Stomach smooth muscle (tissue), 2 donors: Measurements from ENCODE around the gene CA9.

Experiments used
- H3K27ac ChIP-seq: one replicate; pipeline ENCODE4 v1.7.0; 2013; ENCODE audit warnings: mild to moderate bottlenecking, low read length, inconsistent platforms
- H3K27me3 ChIP-seq, 2 donors: one replicate each; pipeline ENCODE4 v1.7.0; 2013; ENCODE audit warnings: low read length in 2 of 2; ENCODE audit not compliant: insufficient read depth in 2 of 2, control insufficient read depth in 1 of 2
- H3K36me3 ChIP-seq, 2 donors: one replicate each; pipeline ENCODE4 v1.7.0; 2013; ENCODE audit warnings: low read length in 2 of 2; ENCODE audit not compliant: control insufficient read depth in 2 of 2, insufficient read depth in 2 of 2
- H3K4me1 ChIP-seq: one replicate; pipeline ENCODE4 v1.7.0; 2013; ENCODE audit warnings: low read length; ENCODE audit not compliant: control insufficient read depth, insufficient read depth
- H3K4me3 ChIP-seq, 2 donors: one replicate each; pipeline ENCODE4 v1.7.0; 2013; ENCODE audit warnings: low read length in 2 of 2
- H3K9ac ChIP-seq, 2 donors: one replicate each; pipeline ENCODE4 v1.7.0; 2013; ENCODE audit warnings: low read length in 2 of 2, mild to moderate bottlenecking in 1 of 2
- H3K9me3 ChIP-seq, 2 donors: one replicate each; pipeline ENCODE4 v1.7.0; 2013; ENCODE audit warnings: low read length in 2 of 2; ENCODE audit not compliant: control insufficient read depth in 2 of 2
- donor health status: healthy.
- donor health status: Pancreatic carcinoma.

CA9 gene

GRCh38 chr9:35717132-35717870 lies 43.6 kb downstream of the CA9 start:
- H3K27ac ChIP-seq, result peak overlapping the region; percentile 25
- no peaks in the 10 kb centered on the region for H3K4me1 ChIP-seq
- no peaks in the 10 kb centered on the region for H3K27me3 ChIP-seq
- H3K36me3 ChIP-seq, result peaks cover 94 to 97% of the 10 kb centered on the region in 2 donors
- no peak overlapping the region for H3K9ac ChIP-seq
- H3K4me3 ChIP-seq, result no peak overlapping the region
- H3K9me3 ChIP-seq, result no peaks in the 10 kb centered on the region

GRCh38 chr9:35718721-35719511 lies 45.2 kb downstream of the CA9 start:
- Histone ChIP-seq H3K27ac (peak overlapping the region; percentile 41), H3K27me3 (no peaks in the 10 kb centered on the region), H3K36me3 (peaks cover 95 to 99% of the 10 kb centered on the region in 2 donors), H3K4me1 (no peaks in the 10 kb centered on the region), H3K9ac (no peak overlapping the region), H3K4me3 (no peak overlapping the region), H3K9me3 (no peaks in the 10 kb centered on the region)

- Histone ChIP-seq H3K36me3 (peaks cover 95 to 99% of the 10 kb centered on the region in 2 donors), H3K27me3 (no peaks in the 10 kb centered on the region), H3K4me3 (no peak overlapping the region), H3K9ac (no peak overlapping the region), H3K27ac (peak overlapping the region; percentile 41), H3K9me3 (no peaks in the 10 kb centered on the region), H3K4me1 (no peaks in the 10 kb centered on the region)
Measured at GRCh38 chr9:35719546-35719945, 45.8 kb downstream of the CA9 start.

GRCh38 chr9:35723426-35723825 lies 49.7 kb downstream of the CA9 start:
- H3K4me3 ChIP-seq, result no peak overlapping the region
- H3K27ac ChIP-seq, result peak overlapping the region; percentile 49
- H3K9ac ChIP-seq, result no peak overlapping the region
- peaks cover 33% of the 10 kb centered on the region for H3K4me1 ChIP-seq
- no peaks in the 10 kb centered on the region for H3K9me3 ChIP-seq
- peaks cover 71 to 75% of the 10 kb centered on the region in 2 donors for H3K36me3 ChIP-seq
- H3K27me3 ChIP-seq, result no peaks in the 10 kb centered on the region

- Histone ChIP-seq H3K4me1 (peaks cover 38% of the 10 kb centered on the region), H3K9me3 (no peaks in the 10 kb centered on the region), H3K36me3 (peaks cover 66 to 70% of the 10 kb centered on the region in 2 donors), H3K4me3 (no peak overlapping the region), H3K27me3 (no peaks in the 10 kb centered on the region), H3K27ac (peak overlapping the region; percentile 49), H3K9ac (no peak overlapping the region)
Measured at GRCh38 chr9:35723908-35724307, 50.2 kb downstream of the CA9 start.

GRCh38 chr9:35725362-35725761 lies 51.6 kb downstream of the CA9 start:
- Histone ChIP-seq H3K4me3 (no peak overlapping the region), H3K27me3 (no peaks in the 10 kb centered on the region), H3K9me3 (no peaks in the 10 kb centered on the region), H3K36me3 (peaks cover 51 to 55% of the 10 kb centered on the region in 2 donors), H3K9ac (peak overlapping the region in 1 of 2 donors; percentile 21), H3K4me1 (peaks cover 52% of the 10 kb centered on the region), H3K27ac (peak overlapping the region; percentile 46)

- Histone ChIP-seq H3K4me3 (peak overlapping the region; percentile 94 to 95), H3K4me1 (peaks cover 57% of the 10 kb centered on the region), H3K27me3 (no peaks in the 10 kb centered on the region), H3K27ac (peak overlapping the region; percentile 99), H3K36me3 (peaks cover 36 to 40% of the 10 kb centered on the region in 2 donors), H3K9ac (peak overlapping the region; percentile 99 to 100), H3K9me3 (no peaks in the 10 kb centered on the region)
Measured at GRCh38 chr9:35726931-35727330, 53.2 kb downstream of the CA9 start.

GRCh38 chr9:35727676-35728040 lies 53.9 kb downstream of the CA9 start:
- H3K36me3 ChIP-seq, result peaks cover 29 to 32% of the 10 kb centered on the region in 2 donors
- no peaks in the 10 kb centered on the region for H3K27me3 ChIP-seq
- H3K9me3 ChIP-seq, result no peaks in the 10 kb centered on the region
- peak overlapping the region; percentile 99 to 100 for H3K9ac ChIP-seq
- H3K4me1 ChIP-seq, result peaks cover 60% of the 10 kb centered on the region
- peak overlapping the region; percentile 99 for H3K27ac ChIP-seq
- H3K4me3 ChIP-seq, result peak overlapping the region; percentile 94 to 95

- H3K4me3 ChIP-seq, result peak overlapping the region; percentile 94 to 95
- no peaks in the 10 kb centered on the region for H3K27me3 ChIP-seq
- H3K27ac ChIP-seq, result peak overlapping the region; percentile 99
- H3K9me3 ChIP-seq, result no peaks in the 10 kb centered on the region
- H3K9ac ChIP-seq, result peak overlapping the region; percentile 99 to 100
- peaks cover 23 to 28% of the 10 kb centered on the region in 2 donors for H3K36me3 ChIP-seq
- H3K4me1 ChIP-seq, result peaks cover 66% of the 10 kb centered on the region
Measured at GRCh38 chr9:35728041-35728971, 54.6 kb downstream of the CA9 start.

- peak overlapping the region; percentile 99 for H3K27ac ChIP-seq
- H3K9me3 ChIP-seq, result no peaks in the 10 kb centered on the region
- H3K36me3 ChIP-seq, result peaks cover 15 to 20% of the 10 kb centered on the region in 2 donors
- H3K9ac ChIP-seq, result peak overlapping the region; percentile 99 to 100
- no peaks in the 10 kb centered on the region for H3K27me3 ChIP-seq
- peaks cover 74% of the 10 kb centered on the region for H3K4me1 ChIP-seq
- H3K4me3 ChIP-seq, result peak overlapping the region; percentile 94 to 95
Measured at GRCh38 chr9:35729101-35729500, 55.4 kb downstream of the CA9 start.
